ENCODE results near the gene JAG1. TPM values are rescaled to one million over a fixed set of nuclear protein-coding genes. Genes with fewer than 3 reads are reported as not detected.

The JAG1 gene
- total and polyA plus RNA-seq, 2 experiments from 2014 or later, result 1.2 to 8.4 TPM

GRCh38 chr20:10706460-10706811 lies 32.6 kb upstream of the JAG1 start:
- no peaks in the 10 kb centered on the region for H3K36me3 ChIP-seq (ENCODE audit: low read depth)
- no peaks in the 10 kb centered on the region for H4K20me1 ChIP-seq (ENCODE audit: insufficient read depth)
- no peak overlapping the region for H3K9ac ChIP-seq
- WGBS, 2 experiments (ENCODE audit: low coverage in 1 of 2, low lambda C conversion rate in 2 of 2, missing lambda C conversion rate in 2 of 2), result 83 to 85% methylated on average over 12 of the region's 12 CpGs
- no peak overlapping the region for H3K4me3 ChIP-seq
- H3K79me2 ChIP-seq (ENCODE audit: insufficient read depth), result no peaks in the 10 kb centered on the region
- TF ChIP-seq EZH2 (IDR thresholded peaks at IDR 0.05; ENCODE audit: insufficient read depth, poor library complexity, severe bottlenecking) (no peak), EZH2phosphoT487 (IDR thresholded peaks at IDR 0.05; ENCODE audit: insufficient read depth, low read depth) (no peak)
- peaks cover 17% of the 10 kb centered on the region for H3K4me1 ChIP-seq (ENCODE audit: insufficient read depth)
- H2AFZ ChIP-seq, result no peak overlapping the region
- no peaks in the 10 kb centered on the region for H3K9me2 ChIP-seq (ENCODE audit: insufficient read depth)
- H3K27me3 ChIP-seq (replicated peaks; ENCODE audit: insufficient read depth), result no peaks in the 10 kb centered on the region
- in situ Hi-C loops (cut with MboI), result no loop called here
- no peak overlapping the region for H3K4me2 ChIP-seq (ENCODE audit: unreplicated experiment)
- no peak for DNase-seq
- no peaks in the 10 kb centered on the region for H3K9me3 ChIP-seq (ENCODE audit: low read depth)
- H3F3A ChIP-seq (ENCODE audit: insufficient read depth), result peaks cover 10% of the 10 kb centered on the region; the same call in 1 of the 2 replicates
- H3K27ac ChIP-seq, result no peak overlapping the region

GRCh38 chr20:10705801-10706459 lies 32.1 kb upstream of the JAG1 start:
- H3K9me2 ChIP-seq (ENCODE audit: insufficient read depth), result no peaks in the 10 kb centered on the region
- TF ChIP-seq EZH2phosphoT487 (IDR thresholded peaks at IDR 0.05; ENCODE audit: insufficient read depth, low read depth), result no peak
- TF ChIP-seq EZH2 (IDR thresholded peaks at IDR 0.05; ENCODE audit: insufficient read depth, poor library complexity, severe bottlenecking), result no peak
- H3K27me3 ChIP-seq (replicated peaks; ENCODE audit: insufficient read depth), result no peaks in the 10 kb centered on the region
- H3K4me1 ChIP-seq (ENCODE audit: insufficient read depth), result peaks cover 17% of the 10 kb centered on the region
- no peak overlapping the region for H3K4me3 ChIP-seq
- H3K27ac ChIP-seq, result no peak overlapping the region
- in situ Hi-C loops (cut with MboI), result no loop called here
- H3K9me3 ChIP-seq (ENCODE audit: low read depth), result no peaks in the 10 kb centered on the region
- no peak for DNase-seq
- no peak overlapping the region for H3K9ac ChIP-seq
- no peak overlapping the region for H3K4me2 ChIP-seq (ENCODE audit: unreplicated experiment)
- no peaks in the 10 kb centered on the region for H3K36me3 ChIP-seq (ENCODE audit: low read depth)
- no peaks in the 10 kb centered on the region for H4K20me1 ChIP-seq (ENCODE audit: insufficient read depth)
- H2AFZ ChIP-seq, result no peak overlapping the region
- H3K79me2 ChIP-seq (ENCODE audit: insufficient read depth), result no peaks in the 10 kb centered on the region
- peaks cover 10% of the 10 kb centered on the region; the same call in 1 of the 2 replicates for H3F3A ChIP-seq (ENCODE audit: insufficient read depth)
- 85 to 88% methylated on average over 16 of the region's 16 CpGs for WGBS, 2 experiments (ENCODE audit: low coverage in 1 of 2, low lambda C conversion rate in 2 of 2, missing lambda C conversion rate in 2 of 2)

- Histone ChIP-seq H3K4me2 (ENCODE audit: unreplicated experiment) (no peak overlapping the region), H3K9me3 (ENCODE audit: low read depth) (no peaks in the 10 kb centered on the region), H3K36me3 (ENCODE audit: low read depth) (no peaks in the 10 kb centered on the region), H3F3A (ENCODE audit: insufficient read depth) (no peaks in the 10 kb centered on the region), H3K79me2 (ENCODE audit: insufficient read depth) (no peaks in the 10 kb centered on the region), H3K4me1 (ENCODE audit: insufficient read depth) (no peaks in the 10 kb centered on the region), H4K20me1 (ENCODE audit: insufficient read depth) (no peaks in the 10 kb centered on the region), H3K4me3 (no peak overlapping the region), H3K9ac (no peak overlapping the region), H2AFZ (no peak overlapping the region), H3K9me2 (ENCODE audit: insufficient read depth) (no peaks in the 10 kb centered on the region), H3K27ac (no peak overlapping the region), H3K27me3 (replicated peaks; ENCODE audit: insufficient read depth) (no peaks in the 10 kb centered on the region)
- TF ChIP-seq EZH2phosphoT487 (IDR thresholded peaks at IDR 0.05; ENCODE audit: insufficient read depth, low read depth), result no peak
- TF ChIP-seq EZH2 (IDR thresholded peaks at IDR 0.05; ENCODE audit: insufficient read depth, poor library complexity, severe bottlenecking), result no peak
- in situ Hi-C loops (cut with MboI), result no loop called here
- WGBS, 2 experiments (ENCODE audit: low coverage in 1 of 2, low lambda C conversion rate in 2 of 2, missing lambda C conversion rate in 2 of 2), result 59 to 63% methylated on average over 1 of the region's 1 CpG
- DNase-seq, result no peak
Measured at GRCh38 chr20:10701607-10702006, 27.8 kb upstream of the JAG1 start.

GRCh38 chr20:10699941-10700340 lies 26.1 kb upstream of the JAG1 start:
- Histone ChIP-seq H3K9ac (no peak overlapping the region), H3F3A (ENCODE audit: insufficient read depth) (no peaks in the 10 kb centered on the region), H3K36me3 (ENCODE audit: low read depth) (no peaks in the 10 kb centered on the region), H3K27ac (no peak overlapping the region), H4K20me1 (ENCODE audit: insufficient read depth) (no peaks in the 10 kb centered on the region), H2AFZ (no peak overlapping the region), H3K4me1 (ENCODE audit: insufficient read depth) (no peaks in the 10 kb centered on the region), H3K27me3 (replicated peaks; ENCODE audit: insufficient read depth) (peaks cover 7% of the 10 kb centered on the region), H3K9me2 (ENCODE audit: insufficient read depth) (no peaks in the 10 kb centered on the region), H3K4me2 (ENCODE audit: unreplicated experiment) (no peak overlapping the region), H3K79me2 (ENCODE audit: insufficient read depth) (no peaks in the 10 kb centered on the region), H3K9me3 (ENCODE audit: low read depth) (no peaks in the 10 kb centered on the region), H3K4me3 (no peak overlapping the region)
- WGBS, 2 experiments (ENCODE audit: low coverage in 1 of 2, low lambda C conversion rate in 2 of 2, missing lambda C conversion rate in 2 of 2), result 66 to 68% methylated on average over 2 of the region's 2 CpGs
- TF ChIP-seq EZH2phosphoT487 (IDR thresholded peaks at IDR 0.05; ENCODE audit: insufficient read depth, low read depth) (no peak), EZH2 (IDR thresholded peaks at IDR 0.05; ENCODE audit: insufficient read depth, poor library complexity, severe bottlenecking) (no peak)
- in situ Hi-C loops (cut with MboI), result no loop called here
- DNase-seq, result no peak

All from GM23248 (cell line).